Measurements from ENCODE around the gene TP53AIP1.

The TP53AIP1 gene

GRCh38 chr11:128904656-128905344, 37.9 kb downstream of the TP53AIP1 start:
- no peak for DNase-seq

- DNase-seq = no peak
Measured at GRCh38 chr11:128904303-128904655, 38.4 kb downstream of the TP53AIP1 start.

GRCh38 chr11:128903248-128904061, 39.2 kb downstream of the TP53AIP1 start:
- DNase-seq = no peak

GRCh38 chr11:128902515-128903066, 40.1 kb downstream of the TP53AIP1 start:
- no peak for DNase-seq

GRCh38 chr11:128901653-128902514, 40.8 kb downstream of the TP53AIP1 start:
- no peak for DNase-seq

- DNase-seq = no peak
Measured at GRCh38 chr11:128900468-128900867, 42.2 kb downstream of the TP53AIP1 start.

GRCh38 chr11:128898580-128899344, 43.9 kb downstream of the TP53AIP1 start:
- no peak for DNase-seq

GRCh38 chr11:128897826-128898225, 44.8 kb downstream of the TP53AIP1 start:
- DNase-seq = no peak

GRCh38 chr11:128896356-128896755, 46.3 kb downstream of the TP53AIP1 start:
- no peak for DNase-seq

- DNase-seq = no peak
Measured at GRCh38 chr11:128895526-128895925, 47.1 kb downstream of the TP53AIP1 start.

GRCh38 chr11:128894685-128895084, 48.0 kb downstream of the TP53AIP1 start:
- DNase-seq = no peak

GRCh38 chr11:128894286-128894681, 48.4 kb downstream of the TP53AIP1 start:
- no peak for DNase-seq

GRCh38 chr11:128893578-128894285, 48.9 kb downstream of the TP53AIP1 start:
- DNase-seq = no peak

GRCh38 chr11:128892866-128893565, 49.7 kb downstream of the TP53AIP1 start:
- DNase-seq = no peak

GRCh38 chr11:128891913-128892398, 50.7 kb downstream of the TP53AIP1 start:
- no peak for DNase-seq

- peak; percentile 75 for DNase-seq
Measured at GRCh38 chr11:128890543-128891368, 51.9 kb downstream of the TP53AIP1 start, which contains the start of gene KCNJ5. KCNJ5 (plus strand) TSS chr11:128891356; CDS start chr11:128911274, 19,918 bp downstream.

- DNase-seq = no peak
Measured at GRCh38 chr11:128890216-128890542, 52.5 kb downstream of the TP53AIP1 start.

GRCh38 chr11:128889657-128890213, 52.9 kb downstream of the TP53AIP1 start:
- no peak for DNase-seq
